ENCODE results near the gene TMEM132D. TPM values are rescaled to one million over a fixed set of nuclear protein-coding genes. Genes with fewer than 3 reads are reported as not detected.

TMEM132D gene
- total RNA-seq, 2 donors from 2014 or later = not detected

- H3K4me3 ChIP-seq = no peak overlapping the region
- H3K36me3 ChIP-seq = no peaks in the 10 kb centered on the region
- ATAC-seq (ENCODE audit: insufficient number of reproducible peaks, low FRiP score, low read depth) (no peak), DNase-seq (ENCODE audit: low spot score) (no peak)
- TF ChIP-seq CTCF (IDR thresholded peaks at IDR 0.05) = no peak
- no peaks in the 10 kb centered on the region for H3K27me3 ChIP-seq (replicated peaks; ENCODE audit: insufficient read depth)
- H3K27ac ChIP-seq = no peak overlapping the region
- no peaks in the 10 kb centered on the region for H3K4me1 ChIP-seq (ENCODE audit: control insufficient read depth in 1 of 2, low read depth in 2 of 2)
- H3K9me3 ChIP-seq = no peaks in the 10 kb centered on the region
Observed at GRCh38 chr12:129109174-129110001, 794.4 kb downstream of the TMEM132D start.

GRCh38 chr12:129106772-129107171, 797.1 kb downstream of the TMEM132D start:
- DNase-seq (ENCODE audit: low spot score) (no peak), ATAC-seq (ENCODE audit: insufficient number of reproducible peaks, low FRiP score, low read depth) (no peak)
- no peaks in the 10 kb centered on the region for H3K9me3 ChIP-seq
- no peaks in the 10 kb centered on the region for H3K4me1 ChIP-seq (ENCODE audit: control insufficient read depth in 1 of 2, low read depth in 2 of 2)
- no peak overlapping the region for H3K27ac ChIP-seq
- no peaks in the 10 kb centered on the region for H3K27me3 ChIP-seq (replicated peaks; ENCODE audit: insufficient read depth)
- no peak overlapping the region for H3K4me3 ChIP-seq
- H3K36me3 ChIP-seq = no peaks in the 10 kb centered on the region
- no peak for TF ChIP-seq CTCF (IDR thresholded peaks at IDR 0.05)

- H3K4me3 ChIP-seq = no peak overlapping the region
- H3K27ac ChIP-seq = no peak overlapping the region
- H3K4me1 ChIP-seq (ENCODE audit: control insufficient read depth in 1 of 2, low read depth in 2 of 2) = no peaks in the 10 kb centered on the region
- no peak for ATAC-seq (ENCODE audit: insufficient number of reproducible peaks, low FRiP score, low read depth)
- no peak for DNase-seq (ENCODE audit: low spot score)
- no peaks in the 10 kb centered on the region for H3K36me3 ChIP-seq
- H3K27me3 ChIP-seq (replicated peaks; ENCODE audit: insufficient read depth) = no peaks in the 10 kb centered on the region
- no peak for TF ChIP-seq CTCF (IDR thresholded peaks at IDR 0.05)
- no peaks in the 10 kb centered on the region for H3K9me3 ChIP-seq
Observed at GRCh38 chr12:129103231-129103630, 800.6 kb downstream of the TMEM132D start.

- H3K27me3 ChIP-seq (replicated peaks; ENCODE audit: insufficient read depth) = no peaks in the 10 kb centered on the region
- H3K36me3 ChIP-seq = no peaks in the 10 kb centered on the region
- no peak for TF ChIP-seq CTCF (IDR thresholded peaks at IDR 0.05)
- H3K9me3 ChIP-seq = no peaks in the 10 kb centered on the region
- ATAC-seq (ENCODE audit: insufficient number of reproducible peaks, low FRiP score, low read depth) = no peak
- H3K4me1 ChIP-seq (ENCODE audit: control insufficient read depth in 1 of 2, low read depth in 2 of 2) = no peaks in the 10 kb centered on the region
- H3K27ac ChIP-seq = no peak overlapping the region
- no peak for DNase-seq (ENCODE audit: low spot score)
- H3K4me3 ChIP-seq = no peak overlapping the region
Observed at GRCh38 chr12:129102233-129102632, 801.6 kb downstream of the TMEM132D start.

- no peak overlapping the region for H3K27ac ChIP-seq
- no peaks in the 10 kb centered on the region for H3K4me1 ChIP-seq (ENCODE audit: control insufficient read depth in 1 of 2, low read depth in 2 of 2)
- TF ChIP-seq CTCF (IDR thresholded peaks at IDR 0.05) = no peak
- ATAC-seq (ENCODE audit: insufficient number of reproducible peaks, low FRiP score, low read depth) = no peak
- H3K4me3 ChIP-seq = no peak overlapping the region
- no peak for DNase-seq (ENCODE audit: low spot score)
- H3K27me3 ChIP-seq (replicated peaks; ENCODE audit: insufficient read depth) = no peaks in the 10 kb centered on the region
- no peaks in the 10 kb centered on the region for H3K9me3 ChIP-seq
- H3K36me3 ChIP-seq = no peaks in the 10 kb centered on the region
Observed at GRCh38 chr12:129101816-129102215, 802.0 kb downstream of the TMEM132D start.

All from thoracic aorta (tissue), 2 donors.